Thyroid gland (tissue), 4 donors: Measurements from ENCODE around the gene HPCA.

ENCODE experiments used
- POLR2A ChIP-seq, 2 donors: fragments of 450-650 bp; IDR thresholded peaks; one replicate each; pipeline ENCODE4 v1.6.1; 2017; ENCODE audit warnings: antibody characterized with exemption in 2 of 2, mild to moderate bottlenecking in 2 of 2, moderate library complexity in 1 of 2
- TF ChIP-seq, protein P1 (sequence below), 6 experiments: fragments of 200-600 bp in 3 of 6; fragments of 450-650 bp in 3 of 6; sonication (generic) in 3 of 6; IDR thresholded peaks; one replicate each; pipeline ENCODE4 v1.5.1; 2016 to 2019; ENCODE audit warnings: antibody characterized with exemption in 6 of 6, mild to moderate bottlenecking in 2 of 6, inconsistent platforms in 1 of 6, moderate library complexity in 1 of 6

DNA sequence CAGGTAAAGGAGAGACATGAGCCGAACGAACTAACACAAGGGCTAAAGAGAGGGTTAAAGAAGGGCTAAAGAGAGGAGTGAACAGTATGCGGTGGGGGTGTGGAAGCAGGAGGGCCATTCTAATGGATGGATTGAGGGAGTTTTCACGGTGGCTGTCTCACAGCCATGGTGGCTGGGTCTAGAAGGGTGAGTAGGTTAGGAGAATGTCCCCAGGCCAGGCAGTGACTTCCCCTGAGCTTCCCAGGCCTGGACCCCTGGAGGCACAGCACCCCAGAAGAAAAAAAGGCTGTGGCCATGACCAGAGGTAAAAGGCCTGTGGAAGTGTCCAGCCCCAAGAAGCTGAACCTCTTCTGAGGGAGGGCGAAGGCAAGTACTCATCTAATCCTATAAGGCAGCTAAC lies 19.1 kb upstream of the HPCA start:
- TF ChIP-seq, protein P1, sequence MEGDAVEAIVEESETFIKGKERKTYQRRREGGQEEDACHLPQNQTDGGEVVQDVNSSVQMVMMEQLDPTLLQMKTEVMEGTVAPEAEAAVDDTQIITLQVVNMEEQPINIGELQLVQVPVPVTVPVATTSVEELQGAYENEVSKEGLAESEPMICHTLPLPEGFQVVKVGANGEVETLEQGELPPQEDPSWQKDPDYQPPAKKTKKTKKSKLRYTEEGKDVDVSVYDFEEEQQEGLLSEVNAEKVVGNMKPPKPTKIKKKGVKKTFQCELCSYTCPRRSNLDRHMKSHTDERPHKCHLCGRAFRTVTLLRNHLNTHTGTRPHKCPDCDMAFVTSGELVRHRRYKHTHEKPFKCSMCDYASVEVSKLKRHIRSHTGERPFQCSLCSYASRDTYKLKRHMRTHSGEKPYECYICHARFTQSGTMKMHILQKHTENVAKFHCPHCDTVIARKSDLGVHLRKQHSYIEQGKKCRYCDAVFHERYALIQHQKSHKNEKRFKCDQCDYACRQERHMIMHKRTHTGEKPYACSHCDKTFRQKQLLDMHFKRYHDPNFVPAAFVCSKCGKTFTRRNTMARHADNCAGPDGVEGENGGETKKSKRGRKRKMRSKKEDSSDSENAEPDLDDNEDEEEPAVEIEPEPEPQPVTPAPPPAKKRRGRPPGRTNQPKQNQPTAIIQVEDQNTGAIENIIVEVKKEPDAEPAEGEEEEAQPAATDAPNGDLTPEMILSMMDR (IDR thresholded peaks at IDR 0.05): no peak
- no peak for TF ChIP-seq POLR2A (IDR thresholded peaks at IDR 0.05)
